HepG2 (cell line): ENCODE data around the gene TBCE. TPM values are rescaled to one million over a fixed set of nuclear protein-coding genes. Genes with fewer than 3 reads are reported as not detected.

Experiments
- BORCS8-MEF2B ChIP-seq: sonication (generic); formaldehyde crosslinking; IDR thresholded peaks from 2 replicates; pipeline ENCODE4 v1.8.0; 2022; ENCODE audit warnings: mild to moderate bottlenecking, missing genetic modification reagents
- CBX2 ChIP-seq, 2 experiments: fragments of 200-600 bp in 1 of 2; sonication (generic); formaldehyde crosslinking in 1 of 2; IDR thresholded peaks; 2 replicates each; pipeline versions ENCODE4 v1.7.0 to v1.8.1; 2018 to 2022; ENCODE audit warnings: low read depth in 2 of 2, low read length in 1 of 2, mild to moderate bottlenecking in 1 of 2, missing genetic modification reagents in 1 of 2
- CCAR2 ChIP-seq: fragments of 200-400 bp; formaldehyde crosslinking; optimal IDR thresholded peaks from 2 replicates; pipeline ENCODE3; 2018; ENCODE audit warnings: low read depth, mild to moderate bottlenecking, low read length, moderate library complexity
- CREB1 ChIP-seq, 2 experiments: fragments of 450-650 bp in 1 of 2; IDR thresholded peaks; 2 replicates each; pipeline ENCODE4 v1.6.1; 2016 to 2017; ENCODE audit warnings: control low read depth in 1 of 2, mild to moderate bottlenecking in 1 of 2, missing compliant biosample characterization in 1 of 2, missing genetic modification characterization in 1 of 2
- IRX3 ChIP-seq: sonication (generic); formaldehyde crosslinking; IDR thresholded peaks from 2 replicates; pipeline ENCODE4 v1.8.1; 2023; ENCODE audit warnings: mild to moderate bottlenecking, low read depth, missing genetic modification reagents, borderline replicate concordance
- KMT2A ChIP-seq: sonication (generic); formaldehyde crosslinking; IDR thresholded peaks from 2 replicates; pipeline ENCODE4 v1.4.0; 2020; ENCODE audit warnings: missing genetic modification reagents
- PHF20 ChIP-seq: sonication (generic); formaldehyde crosslinking; IDR thresholded peaks from 2 replicates; pipeline ENCODE4 v1.5.0; 2020; ENCODE audit warnings: mild to moderate bottlenecking, missing genetic modification reagents
- POLR2AphosphoS2 ChIP-seq: IDR thresholded peaks from 2 replicates; pipeline ENCODE4 v1.6.1; 2011; ENCODE audit warnings: low read depth, low read length, improper control_type of control experiment
- PPARG ChIP-seq: conservative IDR thresholded peaks from 2 replicates; pipeline ENCODE4 v1.6.1; 2016; ENCODE audit warnings: missing biosample characterization, missing genetic modification reagents
- RBAK ChIP-seq: sonication (generic); formaldehyde crosslinking; IDR thresholded peaks from 2 replicates; pipeline ENCODE4 v1.5.1; 2020; ENCODE audit warnings: mild to moderate bottlenecking, missing genetic modification reagents
- SAP130 ChIP-seq: IDR thresholded peaks from 2 replicates; pipeline ENCODE4 v1.6.1; 2016; ENCODE audit warnings: low read depth
- SIX4 ChIP-seq: sonication (generic); formaldehyde crosslinking; IDR thresholded peaks from 2 replicates; pipeline ENCODE4 v1.4.0; 2020; ENCODE audit warnings: missing genetic modification reagents
- SNAI1 ChIP-seq: sonication (generic); formaldehyde crosslinking; IDR thresholded peaks from 2 replicates; pipeline ENCODE4 v1.5.0; 2020; ENCODE audit warnings: mild to moderate bottlenecking, missing genetic modification reagents, borderline replicate concordance
- TCF12 ChIP-seq, 2 experiments: fragments of 450-650 bp in 1 of 2; sonication (generic) in 1 of 2; formaldehyde crosslinking in 1 of 2; IDR thresholded peaks; 2 replicates each; pipeline versions ENCODE4 v1.6.1 to v1.8.0; 2017 to 2022; ENCODE audit warnings: antibody characterized with exemption in 1 of 2, mild to moderate bottlenecking in 1 of 2, missing genetic modification reagents in 1 of 2, moderate library complexity in 1 of 2
- TIGD3 ChIP-seq: sonication (generic); formaldehyde crosslinking; IDR thresholded peaks from 2 replicates; pipeline ENCODE4 v1.5.1; 2020; ENCODE audit warnings: mild to moderate bottlenecking, missing genetic modification reagents, borderline replicate concordance
- YY1 ChIP-seq: IDR thresholded peaks from 2 replicates; pipeline ENCODE4 v1.6.1; 2011; ENCODE audit warnings: low read length, low read depth, moderate library complexity, mild to moderate bottlenecking; ENCODE audit not compliant: insufficient read depth, insufficient replicate concordance
- ZIK1 ChIP-seq: sonication (generic); formaldehyde crosslinking; IDR thresholded peaks from 2 replicates; pipeline ENCODE4 v1.5.0; 2020; ENCODE audit warnings: mild to moderate bottlenecking, low read depth, missing genetic modification reagents, borderline replicate concordance
- ZNF138 ChIP-seq: sonication (generic); formaldehyde crosslinking; IDR thresholded peaks from 2 replicates; pipeline ENCODE4 v1.5.0; 2020; ENCODE audit warnings: mild to moderate bottlenecking, low read depth, missing genetic modification reagents
- ZNF205 ChIP-seq: IDR thresholded peaks from 2 replicates; pipeline ENCODE4 v1.6.1; 2018; ENCODE audit warnings: missing biosample characterization, missing genetic modification reagents
- ZNF570 ChIP-seq: sonication (generic); formaldehyde crosslinking; IDR thresholded peaks from 2 replicates; pipeline ENCODE4 v1.4.0; 2020; ENCODE audit warnings: mild to moderate bottlenecking, missing genetic modification reagents, borderline replicate concordance
- ZNF713 ChIP-seq: sonication (generic); formaldehyde crosslinking; IDR thresholded peaks from 2 replicates; pipeline ENCODE4 v1.4.0; 2020; ENCODE audit warnings: mild to moderate bottlenecking, missing genetic modification reagents
- ZNF777 ChIP-seq: sonication (generic); formaldehyde crosslinking; IDR thresholded peaks from 2 replicates; pipeline ENCODE4 v1.4.0; 2020; ENCODE audit warnings: missing genetic modification reagents
- ZSCAN9 ChIP-seq: IDR thresholded peaks from 2 replicates; pipeline ENCODE4 v1.6.1; 2016; ENCODE audit warnings: borderline replicate concordance
- polyA plus RNA-seq, 8 experiments: library from polyadenylated mRNA; depleted of rRNA in 3 of 8; stranded (reverse) in 7 of 8; unstranded in 1 of 8; fragments of >200 nt; fragmentation: Illumina TruSeq in 4 of 8; extraction: Trizol in 4 of 8; gene quantifications; 2 replicates each; pipeline versions ENCODE4 v1.2.1 to v1.2.3, GENCODE V29; 2011 to 2016; ENCODE audit warnings: low read depth in 4 of 8, missing spikeins in 1 of 8, mixed read lengths in 1 of 8; ENCODE audit not compliant: insufficient read depth in 1 of 8
- total RNA-seq, 5 experiments: library from RNA; depleted of rRNA; stranded (reverse); fragments of >200 nt; fragmentation: Illumina TruSeq; extraction: Trizol; gene quantifications; 2 replicates each; pipeline ENCODE4 v1.2.3, GENCODE V29; 2016; ENCODE audit warnings: low read depth in 1 of 5
- TF ChIP-seq, protein P1 (sequence below), 2 experiments: sonication (generic) in 1 of 2; formaldehyde crosslinking in 1 of 2; IDR thresholded peaks; 2 replicates each; pipeline versions ENCODE4 v1.4.0 to v1.6.1; 2018 to 2020; ENCODE audit warnings: missing genetic modification reagents in 2 of 2, borderline replicate concordance in 1 of 2, low read depth in 1 of 2, mild to moderate bottlenecking in 1 of 2, missing biosample characterization in 1 of 2
- TF ChIP-seq, protein P2 (sequence below): IDR thresholded peaks from 2 replicates; pipeline ENCODE4 v1.6.1; 2016; ENCODE audit warnings: missing compliant biosample characterization, missing genetic modification reagents, borderline replicate concordance

The TBCE gene
- total and polyA plus RNA-seq, 2 of the 13 experiments (the other 11 are each of a cell fraction or from before 2014, with no cell fraction given), result 25.6 to 31.1 TPM

- TF ChIP-seq, protein P1, sequence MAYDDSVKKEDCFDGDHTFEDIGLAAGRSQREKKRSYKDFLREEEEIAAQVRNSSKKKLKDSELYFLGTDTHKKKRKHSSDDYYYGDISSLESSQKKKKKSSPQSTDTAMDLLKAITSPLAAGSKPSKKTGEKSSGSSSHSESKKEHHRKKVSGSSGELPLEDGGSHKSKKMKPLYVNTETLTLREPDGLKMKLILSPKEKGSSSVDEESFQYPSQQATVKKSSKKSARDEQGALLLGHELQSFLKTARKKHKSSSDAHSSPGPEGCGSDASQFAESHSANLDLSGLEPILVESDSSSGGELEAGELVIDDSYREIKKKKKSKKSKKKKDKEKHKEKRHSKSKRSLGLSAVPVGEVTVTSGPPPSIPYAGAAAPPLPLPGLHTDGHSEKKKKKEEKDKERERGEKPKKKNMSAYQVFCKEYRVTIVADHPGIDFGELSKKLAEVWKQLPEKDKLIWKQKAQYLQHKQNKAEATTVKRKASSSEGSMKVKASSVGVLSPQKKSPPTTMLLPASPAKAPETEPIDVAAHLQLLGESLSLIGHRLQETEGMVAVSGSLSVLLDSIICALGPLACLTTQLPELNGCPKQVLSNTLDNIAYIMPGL (CRISPR knock-in tag; IDR thresholded peaks at IDR 0.05; ENCODE audit: borderline replicate concordance in 1 of 2, low read depth in 1 of 2), result 0 out of 4 replicates have a peak, but pooled peaks of 1 of the 2 experiments have one; percentile 18
- TF ChIP-seq TIGD3 (CRISPR knock-in tag), result no peak
- TF ChIP-seq POLR2AphosphoS2, result no peak
- no peak for TF ChIP-seq ZSCAN9
- peak; percentile 33 for TF ChIP-seq YY1
- TF ChIP-seq TCF12 (IDR thresholded peaks at IDR 0.05), result no peak
- no peak for TF ChIP-seq TCF12 (CRISPR knock-in tag; IDR thresholded peaks at IDR 0.05)
- no peak for TF ChIP-seq ZNF205 (CRISPR knock-in tag)
- TF ChIP-seq ZNF570 (CRISPR knock-in tag), result no peak
- no peak for TF ChIP-seq ZNF138 (CRISPR knock-in tag)
- no peak for TF ChIP-seq PPARG (CRISPR knock-in tag)
- TF ChIP-seq, protein P2, sequence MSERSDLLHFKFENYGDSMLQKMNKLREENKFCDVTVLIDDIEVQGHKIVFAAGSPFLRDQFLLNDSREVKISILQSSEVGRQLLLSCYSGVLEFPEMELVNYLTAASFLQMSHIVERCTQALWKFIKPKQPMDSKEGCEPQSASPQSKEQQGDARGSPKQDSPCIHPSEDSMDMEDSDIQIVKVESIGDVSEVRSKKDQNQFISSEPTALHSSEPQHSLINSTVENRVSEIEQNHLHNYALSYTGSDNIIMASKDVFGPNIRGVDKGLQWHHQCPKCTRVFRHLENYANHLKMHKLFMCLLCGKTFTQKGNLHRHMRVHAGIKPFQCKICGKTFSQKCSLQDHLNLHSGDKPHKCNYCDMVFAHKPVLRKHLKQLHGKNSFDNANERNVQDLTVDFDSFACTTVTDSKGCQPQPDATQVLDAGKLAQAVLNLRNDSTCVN (CRISPR knock-in tag), result no peak
- TF ChIP-seq SNAI1 (CRISPR knock-in tag), result 0 out of 2 replicates have a peak, but pooled peaks have one; percentile 14
- no peak for TF ChIP-seq ZIK1 (CRISPR knock-in tag)
- TF ChIP-seq RBAK, result no peak
- TF ChIP-seq CBX2 (IDR thresholded peaks at IDR 0.05; ENCODE audit: low read depth, low read length), result no peak
- TF ChIP-seq CBX2 (CRISPR knock-in tag; IDR thresholded peaks at IDR 0.05; ENCODE audit: low read depth), result no peak
- TF ChIP-seq ZNF777, result 0 out of 2 replicates have a peak, but pooled peaks have one; percentile 45
- no peak for TF ChIP-seq CCAR2
- TF ChIP-seq CREB1 (IDR thresholded peaks at IDR 0.05), result peak; percentile 34; the same call in 1 of the 2 replicates
- TF ChIP-seq CREB1 (CRISPR knock-in tag; IDR thresholded peaks at IDR 0.05), result no peak
- no peak for TF ChIP-seq PHF20 (CRISPR knock-in tag)
- no peak for TF ChIP-seq SIX4 (CRISPR knock-in tag)
- no peak for TF ChIP-seq IRX3 (CRISPR knock-in tag)
- 0 out of 2 replicates have a peak, but pooled peaks have one; percentile 6 for TF ChIP-seq ZNF713
- TF ChIP-seq SAP130 (CRISPR knock-in tag), result peak; percentile 41; the same call in 1 of the 2 replicates
- no peak for TF ChIP-seq BORCS8-MEF2B (CRISPR knock-in tag)
- peak; percentile 48; the same call in 1 of the 2 replicates for TF ChIP-seq KMT2A (CRISPR knock-in tag)
Measured at GRCh38 chr1:235326719-235327558, 40.3 kb upstream of the TBCE start (continued).
